Pancreas (tissue), 10 donors: ENCODE data around the gene QPCT. TPM values are rescaled to one million over a fixed set of nuclear protein-coding genes. Genes with fewer than 3 reads are reported as not detected.
A peak's percentile ranks its signal among the peaks of the same experiment; 100 is the strongest.
"Not testable (repeated sequence)": the region's sequence is repeated elsewhere in the genome, so short reads cannot be mapped to it uniquely, and the experiment has no call there.

Experiments used
- ATAC-seq, 4 donors: fragments of 200-7000 bp; cut with Tn5 transposase; one replicate each; pipeline versions ENCODE4 v1.8.0 to v1.9.1; 2020; ENCODE audit warnings: mild to moderate bottlenecking in 4 of 4, moderate library complexity in 4 of 4
- DNase-seq, 6 donors: peaks; one replicate each; pipeline ENCODE4 v3.0.0-alpha.2; 2020
- FAIRE-seq: peaks from 2 replicates; lab custom pipeline; 2012; peaks lifted over from hg19 to GRCh38; lab: Jason Lieb, UNC
- H3K27ac ChIP-seq, 4 donors: fragments of 200-600 bp; sonication (generic); 1 replicate in 3 of 4; 2 replicates in 1 of 4; pipeline versions ENCODE4 v1.5.0 to v1.8.0; 2020
- H3K27me3 ChIP-seq, 4 donors: fragments of 200-600 bp; one replicate each; pipeline ENCODE4 v1.8.0; 2021
- H3K36me3 ChIP-seq, 3 donors: fragments of 200-600 bp; sonication (generic) in 1 of 3; one replicate each; pipeline versions ENCODE4 v1.5.0 to v1.8.0; 2020 to 2021
- H3K4me1 ChIP-seq, 3 donors: fragments of 200-600 bp; one replicate each; pipeline ENCODE4 v1.8.0; 2021
- H3K4me3 ChIP-seq, 4 donors: fragments of 200-600 bp; sonication (generic) in 2 of 4; one replicate each; pipeline versions ENCODE4 v1.5.0 to v1.8.0; 2020 to 2021
- H3K9me3 ChIP-seq, 4 donors: fragments of 200-600 bp; one replicate each; pipeline ENCODE4 v1.8.0; 2021
- CTCF ChIP-seq, 4 donors: fragments of 200-600 bp; sonication (generic) in 3 of 4; IDR thresholded peaks; one replicate each; pipeline versions ENCODE4 v1.5.0 to v1.8.0; 2021; ENCODE audit warnings: antibody characterized with exemption in 4 of 4
- WGBS, 2 donors: extraction: QIAGEN DNeasy Blood & Tissue Kit; methylation state at CpG; one replicate each; pipeline ENCODE4 v1.1.7; 2013; 5-methylcytosine and 5-hydroxymethylcytosine counted together
- intact Hi-C, 3 donors: fragments of 100-400 bp; cut with DNase I; formaldehyde crosslinking; loops; one replicate each; pipeline versions ENCODE4 v1.11.1 to v1.14.2; 2022
- polyA plus RNA-seq, 2 donors: library from polyadenylated mRNA; stranded (reverse); fragments of 200-250 nt; gene quantifications; one replicate each; pipeline ENCODE4 v1.2.3, GENCODE V29; 2013
- total RNA-seq, 6 donors: library from RNA; stranded (reverse); fragmentation: NEBNext Ultra II Directional in 4 of 6; extraction: Animal tissue kit (Norgen Biotek cat#: 25700) in 4 of 6; gene quantifications; one replicate each; pipeline versions ENCODE4 v1.2.1 to v1.2.4, GENCODE V29; 2021 to 2023
- donor health status: healthy with polysubstance abuse.
- donor health status: DM: no; HTN: no; CAD: no; lungs with moderate emphysema.
- donor health status: DM: no; HTN: no; CAD: no.
- donor health status: control.
- donor health status: control.
- donor health status: Bipolar disorder and iron deficiency.
- donor health status: DM: yes; HTN: yes; CAD: no.
- donor health status: DM: no; HTN: no; CAD: no.
- donor health status: DM: no; HTN: no; CAD: no.
- donor health status: DM: yes; HTN: yes; CAD: no.

The QPCT gene
- total and polyA plus RNA-seq, 8 donors = 0.79 to 69.0 (median 7.4) TPM

- no peak overlapping the region for H3K4me3 ChIP-seq
- H3K27me3 ChIP-seq = no peaks in the 10 kb centered on the region
- H3K4me1 ChIP-seq = no peaks in the 10 kb centered on the region
- no peak for TF ChIP-seq CTCF (IDR thresholded peaks at IDR 0.05)
- WGBS, 2 donors = 68 to 73% methylated on average over 6 of the region's 6 CpGs
- DNase-seq = no peak
- no peak for FAIRE-seq
- H3K27ac ChIP-seq = no peak overlapping the region
- intact Hi-C loops = loop anchor here in 2 of 3 donors (5.0 to 10.0 kb wide), 2 partner anchors 420 to 423 kb away; no protein-coding TSS in a partner anchor
- H3K36me3 ChIP-seq = no peaks in the 10 kb centered on the region
- H3K9me3 ChIP-seq = no peaks in the 10 kb centered on the region
- ATAC-seq = no peak
Observed at GRCh38 chr2:37412231-37412630, 67.8 kb downstream of the QPCT start.

- not testable (repeated sequence) for H3K27ac ChIP-seq, DNase-seq, H3K9me3 ChIP-seq, H3K4me3 ChIP-seq, H3K4me1 ChIP-seq, FAIRE-seq, H3K27me3 ChIP-seq, H3K36me3 ChIP-seq
- 52 to 55% methylated on average over 4 of the region's 4 CpGs for WGBS, 2 donors
- peak in 2 of 4 donors; percentile 28 to 40 for ATAC-seq
- intact Hi-C loops = loop anchor here in 2 of 3 donors (5.0 to 10.0 kb wide), 2 partner anchors 418 to 421 kb away; no protein-coding TSS in a partner anchor
Observed at GRCh38 chr2:37413911-37414469, 69.6 kb downstream of the QPCT start.

GRCh38 chr2:37414470-37414949 is 70.1 kb downstream of the QPCT start:
- FAIRE-seq (no peak), DNase-seq (no peak), ATAC-seq (peak; percentile 75 to 96 (median 94))
- H3K4me1 ChIP-seq = no peaks in the 10 kb centered on the region
- no peaks in the 10 kb centered on the region for H3K9me3 ChIP-seq
- peak; percentile 26 to 69 (median 58) for TF ChIP-seq CTCF (IDR thresholded peaks at IDR 0.05)
- H3K27me3 ChIP-seq = no peaks in the 10 kb centered on the region
- no peak overlapping the region for H3K4me3 ChIP-seq
- intact Hi-C loops = loop anchor here in 2 of 3 donors (5.0 to 10.0 kb wide), 2 partner anchors 418 to 420 kb away; no protein-coding TSS in a partner anchor
- no peak overlapping the region for H3K27ac ChIP-seq
- H3K36me3 ChIP-seq = no peaks in the 10 kb centered on the region
- WGBS, 2 donors = 26% methylated on average over 8 of the region's 8 CpGs

GRCh38 chr2:37415128-37415820 is 70.8 kb downstream of the QPCT start:
- no peaks in the 10 kb centered on the region for H3K4me1 ChIP-seq
- FAIRE-seq (no peak), DNase-seq (no peak), ATAC-seq (peak in 2 of 4 donors; percentile 34 to 36)
- H3K36me3 ChIP-seq = no peaks in the 10 kb centered on the region
- no peak overlapping the region for H3K27ac ChIP-seq
- no peaks in the 10 kb centered on the region for H3K27me3 ChIP-seq
- no peak overlapping the region for H3K4me3 ChIP-seq
- H3K9me3 ChIP-seq = no peaks in the 10 kb centered on the region
- TF ChIP-seq CTCF (IDR thresholded peaks at IDR 0.05) = no peak
- intact Hi-C loops = loop anchor here in 1 of 3 donors (10.0 kb wide), 1 partner anchor 420 kb away; no protein-coding TSS in a partner anchor
- 79 to 82% methylated on average over 7 of the region's 7 CpGs for WGBS, 2 donors

GRCh38 chr2:37417321-37417720 is 72.9 kb downstream of the QPCT start:
- no peaks in the 10 kb centered on the region for H3K36me3 ChIP-seq
- H3K27me3 ChIP-seq = no peaks in the 10 kb centered on the region
- no peaks in the 10 kb centered on the region for H3K4me1 ChIP-seq
- H3K27ac ChIP-seq = no peak overlapping the region
- no peak for FAIRE-seq
- no peak overlapping the region for H3K4me3 ChIP-seq
- WGBS, 2 donors = 45 to 46% methylated on average over 4 of the region's 4 CpGs
- DNase-seq = no peak
- TF ChIP-seq CTCF (IDR thresholded peaks at IDR 0.05) = no peak
- ATAC-seq = no peak
- H3K9me3 ChIP-seq = no peaks in the 10 kb centered on the region
- intact Hi-C loops = loop anchor here in 1 of 3 donors (10.0 kb wide), 1 partner anchor 417 kb away; no protein-coding TSS in a partner anchor
